Breast epithelium (tissue), 3 donors: Measurements from ENCODE around the gene METTL1.

Source experiments
- POLR2A ChIP-seq: fragments of 450-650 bp; IDR thresholded peaks from one replicate; pipeline ENCODE4 v1.6.1; 2016; ENCODE audit warnings: antibody characterized with exemption, mild to moderate bottlenecking, moderate library complexity
- POLR2AphosphoS5 ChIP-seq, 3 donors: sonication (generic); formaldehyde crosslinking; IDR thresholded peaks; one replicate each; pipeline ENCODE4 v1.6.1; 2017; ENCODE audit warnings: antibody characterized with exemption in 3 of 3
- TF ChIP-seq, protein P1 (sequence below), 3 donors: fragments of 450-650 bp; IDR thresholded peaks; one replicate each; pipeline ENCODE4 v1.5.1; 2016 to 2017; ENCODE audit warnings: antibody characterized with exemption in 3 of 3, mild to moderate bottlenecking in 3 of 3, moderate library complexity in 3 of 3

DNA sequence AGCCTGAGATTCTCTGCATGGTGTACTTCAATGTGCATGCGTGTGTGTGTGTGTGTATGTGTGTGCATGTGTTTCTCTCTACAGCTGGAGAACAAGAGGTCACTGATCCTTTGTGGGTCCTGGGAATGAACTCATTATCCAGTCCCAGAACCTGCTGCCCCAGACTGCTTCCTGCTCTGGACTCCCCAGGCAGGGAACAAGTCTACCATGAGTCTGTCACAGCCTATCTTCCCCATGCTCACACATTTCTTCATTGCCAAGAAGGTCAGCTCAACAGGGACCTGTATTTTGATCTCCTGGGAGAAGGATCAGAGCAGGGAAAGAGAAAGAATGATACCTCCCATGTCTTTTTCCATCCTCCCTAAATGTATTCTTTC, 30.5 kb downstream of the METTL1 start:
- TF ChIP-seq POLR2AphosphoS5 (IDR thresholded peaks at IDR 0.05) (no peak), POLR2A (no peak)
- TF ChIP-seq, protein P1, sequence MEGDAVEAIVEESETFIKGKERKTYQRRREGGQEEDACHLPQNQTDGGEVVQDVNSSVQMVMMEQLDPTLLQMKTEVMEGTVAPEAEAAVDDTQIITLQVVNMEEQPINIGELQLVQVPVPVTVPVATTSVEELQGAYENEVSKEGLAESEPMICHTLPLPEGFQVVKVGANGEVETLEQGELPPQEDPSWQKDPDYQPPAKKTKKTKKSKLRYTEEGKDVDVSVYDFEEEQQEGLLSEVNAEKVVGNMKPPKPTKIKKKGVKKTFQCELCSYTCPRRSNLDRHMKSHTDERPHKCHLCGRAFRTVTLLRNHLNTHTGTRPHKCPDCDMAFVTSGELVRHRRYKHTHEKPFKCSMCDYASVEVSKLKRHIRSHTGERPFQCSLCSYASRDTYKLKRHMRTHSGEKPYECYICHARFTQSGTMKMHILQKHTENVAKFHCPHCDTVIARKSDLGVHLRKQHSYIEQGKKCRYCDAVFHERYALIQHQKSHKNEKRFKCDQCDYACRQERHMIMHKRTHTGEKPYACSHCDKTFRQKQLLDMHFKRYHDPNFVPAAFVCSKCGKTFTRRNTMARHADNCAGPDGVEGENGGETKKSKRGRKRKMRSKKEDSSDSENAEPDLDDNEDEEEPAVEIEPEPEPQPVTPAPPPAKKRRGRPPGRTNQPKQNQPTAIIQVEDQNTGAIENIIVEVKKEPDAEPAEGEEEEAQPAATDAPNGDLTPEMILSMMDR (IDR thresholded peaks at IDR 0.05): no peak
